ENCODE data around the gene EP400. TPM values are rescaled to one million over a fixed set of nuclear protein-coding genes. Genes with fewer than 3 reads are reported as not detected.

The EP400 gene
- total and polyA plus RNA-seq, 4 experiments from 2014 or later: 0.94 to 86.6 (median 43.8) TPM

- no peaks in the 10 kb centered on the region for H3K4me1 ChIP-seq (ENCODE audit: insufficient read depth, low read length)
- Mint-ChIP-seq H3K4me3 (no peak overlapping the region), H3K27me3 (no peaks in the 10 kb centered on the region), H3K36me3 (peaks cover 56 to 88% of the 10 kb centered on the region in 2 donors), H3K27ac (peak overlapping the region in 2 of 7 donors; percentile 61 to 65), H3K4me1 (no peaks in the 10 kb centered on the region), H3K9me3 (no peaks in the 10 kb centered on the region)
- CTCF ChIA-PET (ENCODE audit: partially characterized antibody): no interaction called here
- no peak overlapping the region for H3K4me3 ChIP-seq (ENCODE audit: low read length in 2 of 2)
- H3K27ac ChIP-seq (ENCODE audit: low read depth, low read length): no peak overlapping the region
- no peak for DNase-seq
- H3K36me3 ChIP-seq (ENCODE audit: insufficient read depth, low read length): peaks cover 71% of the 10 kb centered on the region
- H3K9me3 ChIP-seq (ENCODE audit: control insufficient read depth in 1 of 2, low read length in 2 of 2): no peaks in the 10 kb centered on the region
- no peaks in the 10 kb centered on the region for H3K27me3 ChIP-seq (ENCODE audit: insufficient read depth, low read length)
- POLR2A ChIA-PET (ENCODE audit: partially characterized antibody): no interaction called here
- intact Hi-C loops (cut with micrococcal nuclease): no loop called here
Observed at GRCh38 chr12:132024758-132025157, 75.0 kb downstream of the EP400 start.

GRCh38 chr12:132025526-132025925 lies 75.8 kb downstream of the EP400 start:
- Histone ChIP-seq H3K4me1 (ENCODE audit: insufficient read depth, low read length) (no peaks in the 10 kb centered on the region), H3K27me3 (ENCODE audit: insufficient read depth, low read length) (no peaks in the 10 kb centered on the region), H3K36me3 (ENCODE audit: insufficient read depth, low read length) (peaks cover 72% of the 10 kb centered on the region), H3K27ac (ENCODE audit: low read depth, low read length) (no peak overlapping the region), H3K4me3 (ENCODE audit: low read length in 2 of 2) (no peak overlapping the region), H3K9me3 (ENCODE audit: control insufficient read depth in 1 of 2, low read length in 2 of 2) (no peaks in the 10 kb centered on the region)
- intact Hi-C loops (cut with micrococcal nuclease): no loop called here
- H3K27me3 Mint-ChIP-seq: no peaks in the 10 kb centered on the region
- DNase-seq: no peak
- ChIA-PET POLR2A (ENCODE audit: partially characterized antibody) (no interaction called here), CTCF (ENCODE audit: partially characterized antibody) (no interaction called here)
- no peaks in the 10 kb centered on the region for H3K4me1 Mint-ChIP-seq
- no peaks in the 10 kb centered on the region for H3K9me3 Mint-ChIP-seq
- no peak overlapping the region for H3K27ac Mint-ChIP-seq
- no peak overlapping the region for H3K4me3 Mint-ChIP-seq
- H3K36me3 Mint-ChIP-seq: peaks cover 57 to 89% of the 10 kb centered on the region in 2 donors

GRCh38 chr12:132026061-132026795 lies 76.5 kb downstream of the EP400 start:
- CTCF ChIA-PET (ENCODE audit: partially characterized antibody): no interaction called here
- H3K27me3 ChIP-seq (ENCODE audit: insufficient read depth, low read length): no peaks in the 10 kb centered on the region
- DNase-seq: no peak
- Mint-ChIP-seq H3K9me3 (no peaks in the 10 kb centered on the region), H3K4me3 (no peak overlapping the region), H3K27me3 (no peaks in the 10 kb centered on the region), H3K27ac (peak overlapping the region in 1 of 7 donors; percentile 41), H3K4me1 (no peaks in the 10 kb centered on the region), H3K36me3 (peaks cover 61 to 93% of the 10 kb centered on the region in 2 donors)
- H3K4me1 ChIP-seq (ENCODE audit: insufficient read depth, low read length): no peaks in the 10 kb centered on the region
- POLR2A ChIA-PET (ENCODE audit: partially characterized antibody): no interaction called here
- H3K9me3 ChIP-seq (ENCODE audit: control insufficient read depth in 1 of 2, low read length in 2 of 2): no peaks in the 10 kb centered on the region
- intact Hi-C loops (cut with micrococcal nuclease): no loop called here
- no peak overlapping the region for H3K4me3 ChIP-seq (ENCODE audit: low read length in 2 of 2)
- H3K36me3 ChIP-seq (ENCODE audit: insufficient read depth, low read length): peaks cover 79% of the 10 kb centered on the region
- H3K27ac ChIP-seq (ENCODE audit: low read depth, low read length): no peak overlapping the region

- intact Hi-C loops (cut with micrococcal nuclease): no loop called here
- H3K4me1 Mint-ChIP-seq: no peaks in the 10 kb centered on the region
Observed at GRCh38 chr12:132026796-132027500, 77.2 kb downstream of the EP400 start.

GRCh38 chr12:132027636-132028035 lies 77.9 kb downstream of the EP400 start:
- DNase-seq: no peak
- Histone ChIP-seq H3K4me3 (ENCODE audit: low read length in 2 of 2) (no peak overlapping the region), H3K4me1 (ENCODE audit: insufficient read depth, low read length) (no peaks in the 10 kb centered on the region), H3K36me3 (ENCODE audit: insufficient read depth, low read length) (peaks cover 85% of the 10 kb centered on the region), H3K27ac (ENCODE audit: low read depth, low read length) (no peak overlapping the region), H3K27me3 (ENCODE audit: insufficient read depth, low read length) (no peaks in the 10 kb centered on the region), H3K9me3 (ENCODE audit: control insufficient read depth in 1 of 2, low read length in 2 of 2) (no peaks in the 10 kb centered on the region)
- ChIA-PET POLR2A (ENCODE audit: partially characterized antibody) (no interaction called here), CTCF (ENCODE audit: partially characterized antibody) (no interaction called here)
- Mint-ChIP-seq H3K9me3 (no peaks in the 10 kb centered on the region), H3K4me1 (no peaks in the 10 kb centered on the region), H3K27ac (no peak overlapping the region), H3K4me3 (no peak overlapping the region), H3K36me3 (peaks cover 57 to 89% of the 10 kb centered on the region in 2 donors), H3K27me3 (no peaks in the 10 kb centered on the region)
- intact Hi-C loops (cut with micrococcal nuclease): no loop called here

More at GRCh38 chr12:132026796-132027500, 77.2 kb downstream of the EP400 start:
- POLR2A ChIA-PET (ENCODE audit: partially characterized antibody): no interaction called here
- H3K4me1 ChIP-seq (ENCODE audit: insufficient read depth, low read length): no peaks in the 10 kb centered on the region
- H3K9me3 ChIP-seq (ENCODE audit: control insufficient read depth in 1 of 2, low read length in 2 of 2): no peaks in the 10 kb centered on the region
- DNase-seq: no peak
- peak overlapping the region in 1 of 7 donors; percentile 41 for H3K27ac Mint-ChIP-seq
- no peaks in the 10 kb centered on the region for H3K9me3 Mint-ChIP-seq
- no peak overlapping the region for H3K4me3 Mint-ChIP-seq
- no peaks in the 10 kb centered on the region for H3K27me3 ChIP-seq (ENCODE audit: insufficient read depth, low read length)
- H3K36me3 ChIP-seq (ENCODE audit: insufficient read depth, low read length): peaks cover 80% of the 10 kb centered on the region
- H3K36me3 Mint-ChIP-seq: peaks cover 58 to 92% of the 10 kb centered on the region in 2 donors
- H3K4me3 ChIP-seq (ENCODE audit: low read length in 2 of 2): no peak overlapping the region
- CTCF ChIA-PET (ENCODE audit: partially characterized antibody): no interaction called here
- no peaks in the 10 kb centered on the region for H3K27me3 Mint-ChIP-seq
- H3K27ac ChIP-seq (ENCODE audit: low read depth, low read length): no peak overlapping the region

GRCh38 chr12:132028111-132028510 lies 78.4 kb downstream of the EP400 start:
- H3K4me1 ChIP-seq (ENCODE audit: insufficient read depth, low read length): no peaks in the 10 kb centered on the region
- Mint-ChIP-seq H3K4me1 (no peaks in the 10 kb centered on the region), H3K4me3 (no peak overlapping the region), H3K27ac (no peak overlapping the region), H3K36me3 (peaks cover 58 to 89% of the 10 kb centered on the region in 2 donors), H3K9me3 (no peaks in the 10 kb centered on the region), H3K27me3 (no peaks in the 10 kb centered on the region)
- no peak overlapping the region for H3K27ac ChIP-seq (ENCODE audit: low read depth, low read length)
- intact Hi-C loops (cut with micrococcal nuclease): no loop called here
- H3K27me3 ChIP-seq (ENCODE audit: insufficient read depth, low read length): no peaks in the 10 kb centered on the region
- ChIA-PET CTCF (ENCODE audit: partially characterized antibody) (no interaction called here), POLR2A (ENCODE audit: partially characterized antibody) (no interaction called here)
- no peak for DNase-seq
- H3K9me3 ChIP-seq (ENCODE audit: control insufficient read depth in 1 of 2, low read length in 2 of 2): no peaks in the 10 kb centered on the region
- H3K36me3 ChIP-seq (ENCODE audit: insufficient read depth, low read length): peaks cover 85% of the 10 kb centered on the region
- no peak overlapping the region for H3K4me3 ChIP-seq (ENCODE audit: low read length in 2 of 2)

GRCh38 chr12:132029503-132030300 lies 80.0 kb downstream of the EP400 start:
- H3K4me3 Mint-ChIP-seq: no peak overlapping the region
- peak overlapping the region in 1 of 7 donors; percentile 73 for H3K27ac Mint-ChIP-seq
- H3K27me3 Mint-ChIP-seq: no peaks in the 10 kb centered on the region
- no peaks in the 10 kb centered on the region for H3K27me3 ChIP-seq (ENCODE audit: insufficient read depth, low read length)
- peaks cover 69 to 91% of the 10 kb centered on the region in 2 donors for H3K36me3 Mint-ChIP-seq
- intact Hi-C loops (cut with micrococcal nuclease): no loop called here
- H3K9me3 ChIP-seq (ENCODE audit: control insufficient read depth in 1 of 2, low read length in 2 of 2): no peaks in the 10 kb centered on the region
- CTCF ChIA-PET (ENCODE audit: partially characterized antibody): no interaction called here
- H3K27ac ChIP-seq (ENCODE audit: low read depth, low read length): no peak overlapping the region
- no peak for DNase-seq
- POLR2A ChIA-PET (ENCODE audit: partially characterized antibody): no interaction called here
- peaks cover 86% of the 10 kb centered on the region for H3K36me3 ChIP-seq (ENCODE audit: insufficient read depth, low read length)
- no peaks in the 10 kb centered on the region for H3K9me3 Mint-ChIP-seq
- H3K4me3 ChIP-seq (ENCODE audit: low read length in 2 of 2): no peak overlapping the region
- H3K4me1 ChIP-seq (ENCODE audit: insufficient read depth, low read length): no peaks in the 10 kb centered on the region
- peaks cover 0 to under 1% (median 0%) of the 10 kb centered on the region in 4 donors for H3K4me1 Mint-ChIP-seq

Data from CD4-positive, alpha-beta memory T cell (primary cell).